ENCODE results near the gene PPP2R2D. TPM values are rescaled to one million over a fixed set of nuclear protein-coding genes. Genes with fewer than 3 reads are reported as not detected.

Gene PPP2R2D
- total RNA-seq, 1 experiment from 2014 or later: 33.2 TPM

DNA sequence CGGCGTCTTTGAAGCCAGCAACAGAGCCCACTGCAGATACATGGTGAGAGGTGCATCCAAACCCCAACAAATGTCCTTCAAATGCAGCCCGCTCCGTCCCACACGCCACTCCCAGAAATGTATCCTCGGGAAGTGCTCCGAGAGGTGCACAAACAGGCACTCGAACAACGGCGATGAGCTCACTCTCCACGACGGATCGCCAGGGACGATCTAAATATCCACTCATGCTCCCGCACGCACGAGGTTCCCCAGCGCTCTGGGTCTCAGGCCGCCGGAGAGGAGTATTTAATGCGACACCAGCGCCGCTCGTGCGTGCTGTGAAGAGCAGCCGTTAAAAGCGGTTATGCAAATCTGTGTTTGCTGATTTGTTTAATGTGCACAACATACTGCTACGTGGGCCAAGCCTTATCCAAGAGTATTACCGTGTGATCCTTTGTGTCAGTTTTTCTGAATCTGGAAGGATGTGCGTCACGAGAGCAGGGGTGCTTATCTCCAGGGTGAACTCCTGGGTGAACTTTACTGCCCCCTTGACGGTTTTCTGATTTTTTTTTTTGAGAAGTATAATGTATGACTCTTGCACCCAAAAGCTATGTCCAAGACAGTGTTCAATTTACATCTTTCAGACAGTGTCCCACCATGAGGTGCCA lies 48.5 kb upstream of the PPP2R2D start:
- H3K27ac Mint-ChIP-seq: no peak overlapping the region
- POLR2A ChIA-PET: no interaction called here
- H3K9me3 Mint-ChIP-seq: peaks cover 4% of the 10 kb centered on the region; the same call in 1 of the 2 replicates
- no peak for ATAC-seq
- CTCF ChIA-PET: interaction anchor here (1.2 to 2.2 kb wide), 2 partner anchors 8 to 11 kb away, joined by 7 to 8 read pairs; no protein-coding TSS in a partner anchor
- H3K27me3 Mint-ChIP-seq (ENCODE audit: low read depth): no peaks in the 10 kb centered on the region
- DNase-seq (ENCODE audit: low spot score): no peak
- H3K4me3 Mint-ChIP-seq: no peak overlapping the region
- no peaks in the 10 kb centered on the region for H3K36me3 Mint-ChIP-seq
- TF ChIP-seq, protein P1, sequence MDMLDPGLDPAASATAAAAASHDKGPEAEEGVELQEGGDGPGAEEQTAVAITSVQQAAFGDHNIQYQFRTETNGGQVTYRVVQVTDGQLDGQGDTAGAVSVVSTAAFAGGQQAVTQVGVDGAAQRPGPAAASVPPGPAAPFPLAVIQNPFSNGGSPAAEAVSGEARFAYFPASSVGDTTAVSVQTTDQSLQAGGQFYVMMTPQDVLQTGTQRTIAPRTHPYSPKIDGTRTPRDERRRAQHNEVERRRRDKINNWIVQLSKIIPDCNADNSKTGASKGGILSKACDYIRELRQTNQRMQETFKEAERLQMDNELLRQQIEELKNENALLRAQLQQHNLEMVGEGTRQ (CRISPR knock-in tag; IDR thresholded peaks at IDR 0.05): no peak
- TF ChIP-seq NR1H2 (CRISPR knock-in tag; IDR thresholded peaks at IDR 0.05) (no peak), ZNF219 (CRISPR knock-in tag; IDR thresholded peaks at IDR 0.05; ENCODE audit: borderline replicate concordance) (no peak), ZNF671 (CRISPR knock-in tag; IDR thresholded peaks at IDR 0.05) (no peak), ATF1 (CRISPR knock-in tag; IDR thresholded peaks at IDR 0.05) (no peak), CBFB (CRISPR knock-in tag; IDR thresholded peaks at IDR 0.05; ENCODE audit: low read depth) (no peak)
- TF ChIP-seq, protein P2, sequence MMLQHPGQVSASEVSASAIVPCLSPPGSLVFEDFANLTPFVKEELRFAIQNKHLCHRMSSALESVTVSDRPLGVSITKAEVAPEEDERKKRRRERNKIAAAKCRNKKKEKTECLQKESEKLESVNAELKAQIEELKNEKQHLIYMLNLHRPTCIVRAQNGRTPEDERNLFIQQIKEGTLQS (CRISPR knock-in tag; conservative IDR thresholded peaks at IDR 0.05): no peak
- H3K4me1 Mint-ChIP-seq: no peaks in the 10 kb centered on the region

DNA sequence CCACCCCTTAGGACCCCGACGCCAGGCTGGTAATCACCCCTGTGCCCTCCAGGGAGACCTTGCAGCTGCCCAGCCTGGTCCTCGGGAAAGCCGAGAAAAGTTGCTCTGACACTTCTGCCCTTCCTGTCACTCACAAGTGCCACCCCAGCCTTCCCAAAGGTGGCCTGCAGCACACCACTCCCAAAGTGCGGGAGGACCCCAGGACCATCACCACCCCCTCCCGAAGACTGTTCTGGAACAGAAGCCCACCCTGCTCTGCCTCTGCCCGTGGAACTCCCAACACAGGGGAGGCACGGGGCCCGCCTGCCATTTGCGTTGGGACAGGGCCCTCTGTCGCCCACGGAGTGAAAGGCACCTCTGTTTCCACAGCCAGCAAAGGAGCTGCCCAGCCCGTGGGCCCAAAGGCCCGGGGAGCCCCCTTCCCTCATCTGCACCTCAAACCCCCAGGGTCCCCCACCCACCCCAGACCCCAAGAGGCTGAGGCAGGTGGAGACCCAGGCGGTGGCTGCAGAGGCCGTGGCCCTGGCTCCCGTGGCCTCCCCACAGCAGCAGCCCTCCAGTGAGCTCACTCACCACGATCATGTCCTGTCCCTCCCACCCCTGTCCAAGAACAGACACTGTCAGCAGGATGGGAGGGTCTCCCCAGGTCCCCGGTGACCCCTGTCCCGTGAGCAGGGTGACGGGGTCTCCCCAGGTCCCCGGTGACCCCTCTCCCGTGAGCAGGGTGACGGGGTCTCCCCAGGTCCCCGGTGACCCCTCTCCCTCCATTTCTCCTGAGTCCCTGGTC lies 47.8 kb upstream of the PPP2R2D start:
- Mint-ChIP-seq H3K9me3 (peaks cover 4% of the 10 kb centered on the region; the same call in 1 of the 2 replicates), H3K27me3 (ENCODE audit: low read depth) (no peaks in the 10 kb centered on the region), H3K4me1 (no peaks in the 10 kb centered on the region), H3K36me3 (no peaks in the 10 kb centered on the region), H3K4me3 (no peak overlapping the region), H3K27ac (no peak overlapping the region)
- DNase-seq (ENCODE audit: low spot score): no peak
- CTCF ChIA-PET: interaction anchor here (0.7 to 2.2 kb wide), 4 partner anchors 8 to 166 kb away, joined by 3 to 8 read pairs (median 5); no protein-coding TSS in a partner anchor
- POLR2A ChIA-PET: no interaction called here
- no peak for ATAC-seq
- TF ChIP-seq, protein P3, sequence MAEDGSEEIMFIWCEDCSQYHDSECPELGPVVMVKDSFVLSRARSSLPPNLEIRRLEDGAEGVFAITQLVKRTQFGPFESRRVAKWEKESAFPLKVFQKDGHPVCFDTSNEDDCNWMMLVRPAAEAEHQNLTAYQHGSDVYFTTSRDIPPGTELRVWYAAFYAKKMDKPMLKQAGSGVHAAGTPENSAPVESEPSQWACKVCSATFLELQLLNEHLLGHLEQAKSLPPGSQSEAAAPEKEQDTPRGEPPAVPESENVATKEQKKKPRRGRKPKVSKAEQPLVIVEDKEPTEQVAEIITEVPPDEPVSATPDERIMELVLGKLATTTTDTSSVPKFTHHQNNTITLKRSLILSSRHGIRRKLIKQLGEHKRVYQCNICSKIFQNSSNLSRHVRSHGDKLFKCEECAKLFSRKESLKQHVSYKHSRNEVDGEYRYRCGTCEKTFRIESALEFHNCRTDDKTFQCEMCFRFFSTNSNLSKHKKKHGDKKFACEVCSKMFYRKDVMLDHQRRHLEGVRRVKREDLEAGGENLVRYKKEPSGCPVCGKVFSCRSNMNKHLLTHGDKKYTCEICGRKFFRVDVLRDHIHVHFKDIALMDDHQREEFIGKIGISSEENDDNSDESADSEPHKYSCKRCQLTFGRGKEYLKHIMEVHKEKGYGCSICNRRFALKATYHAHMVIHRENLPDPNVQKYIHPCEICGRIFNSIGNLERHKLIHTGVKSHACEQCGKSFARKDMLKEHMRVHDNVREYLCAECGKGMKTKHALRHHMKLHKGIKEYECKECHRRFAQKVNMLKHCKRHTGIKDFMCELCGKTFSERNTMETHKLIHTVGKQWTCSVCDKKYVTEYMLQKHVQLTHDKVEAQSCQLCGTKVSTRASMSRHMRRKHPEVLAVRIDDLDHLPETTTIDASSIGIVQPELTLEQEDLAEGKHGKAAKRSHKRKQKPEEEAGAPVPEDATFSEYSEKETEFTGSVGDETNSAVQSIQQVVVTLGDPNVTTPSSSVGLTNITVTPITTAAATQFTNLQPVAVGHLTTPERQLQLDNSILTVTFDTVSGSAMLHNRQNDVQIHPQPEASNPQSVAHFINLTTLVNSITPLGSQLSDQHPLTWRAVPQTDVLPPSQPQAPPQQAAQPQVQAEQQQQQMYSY (CRISPR knock-in tag; IDR thresholded peaks at IDR 0.05): no peak
- TF ChIP-seq, protein P4, sequence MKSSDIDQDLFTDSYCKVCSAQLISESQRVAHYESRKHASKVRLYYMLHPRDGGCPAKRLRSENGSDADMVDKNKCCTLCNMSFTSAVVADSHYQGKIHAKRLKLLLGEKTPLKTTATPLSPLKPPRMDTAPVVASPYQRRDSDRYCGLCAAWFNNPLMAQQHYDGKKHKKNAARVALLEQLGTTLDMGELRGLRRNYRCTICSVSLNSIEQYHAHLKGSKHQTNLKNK (CRISPR knock-in tag; IDR thresholded peaks at IDR 0.05): no peak
- TF ChIP-seq, protein P5, sequence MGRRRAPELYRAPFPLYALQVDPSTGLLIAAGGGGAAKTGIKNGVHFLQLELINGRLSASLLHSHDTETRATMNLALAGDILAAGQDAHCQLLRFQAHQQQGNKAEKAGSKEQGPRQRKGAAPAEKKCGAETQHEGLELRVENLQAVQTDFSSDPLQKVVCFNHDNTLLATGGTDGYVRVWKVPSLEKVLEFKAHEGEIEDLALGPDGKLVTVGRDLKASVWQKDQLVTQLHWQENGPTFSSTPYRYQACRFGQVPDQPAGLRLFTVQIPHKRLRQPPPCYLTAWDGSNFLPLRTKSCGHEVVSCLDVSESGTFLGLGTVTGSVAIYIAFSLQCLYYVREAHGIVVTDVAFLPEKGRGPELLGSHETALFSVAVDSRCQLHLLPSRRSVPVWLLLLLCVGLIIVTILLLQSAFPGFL (CRISPR knock-in tag; IDR thresholded peaks at IDR 0.05; ENCODE audit: borderline replicate concordance): no peak
- TF ChIP-seq, protein P6, sequence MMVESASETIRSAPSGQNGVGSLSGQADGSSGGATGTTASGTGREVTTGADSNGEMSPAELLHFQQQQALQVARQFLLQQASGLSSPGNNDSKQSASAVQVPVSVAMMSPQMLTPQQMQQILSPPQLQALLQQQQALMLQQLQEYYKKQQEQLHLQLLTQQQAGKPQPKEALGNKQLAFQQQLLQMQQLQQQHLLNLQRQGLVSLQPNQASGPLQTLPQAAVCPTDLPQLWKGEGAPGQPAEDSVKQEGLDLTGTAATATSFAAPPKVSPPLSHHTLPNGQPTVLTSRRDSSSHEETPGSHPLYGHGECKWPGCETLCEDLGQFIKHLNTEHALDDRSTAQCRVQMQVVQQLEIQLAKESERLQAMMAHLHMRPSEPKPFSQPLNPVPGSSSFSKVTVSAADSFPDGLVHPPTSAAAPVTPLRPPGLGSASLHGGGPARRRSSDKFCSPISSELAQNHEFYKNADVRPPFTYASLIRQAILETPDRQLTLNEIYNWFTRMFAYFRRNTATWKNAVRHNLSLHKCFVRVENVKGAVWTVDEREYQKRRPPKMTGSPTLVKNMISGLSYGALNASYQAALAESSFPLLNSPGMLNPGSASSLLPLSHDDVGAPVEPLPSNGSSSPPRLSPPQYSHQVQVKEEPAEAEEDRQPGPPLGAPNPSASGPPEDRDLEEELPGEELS (CRISPR knock-in tag; IDR thresholded peaks at IDR 0.05): no peak
- TF ChIP-seq, protein P7, sequence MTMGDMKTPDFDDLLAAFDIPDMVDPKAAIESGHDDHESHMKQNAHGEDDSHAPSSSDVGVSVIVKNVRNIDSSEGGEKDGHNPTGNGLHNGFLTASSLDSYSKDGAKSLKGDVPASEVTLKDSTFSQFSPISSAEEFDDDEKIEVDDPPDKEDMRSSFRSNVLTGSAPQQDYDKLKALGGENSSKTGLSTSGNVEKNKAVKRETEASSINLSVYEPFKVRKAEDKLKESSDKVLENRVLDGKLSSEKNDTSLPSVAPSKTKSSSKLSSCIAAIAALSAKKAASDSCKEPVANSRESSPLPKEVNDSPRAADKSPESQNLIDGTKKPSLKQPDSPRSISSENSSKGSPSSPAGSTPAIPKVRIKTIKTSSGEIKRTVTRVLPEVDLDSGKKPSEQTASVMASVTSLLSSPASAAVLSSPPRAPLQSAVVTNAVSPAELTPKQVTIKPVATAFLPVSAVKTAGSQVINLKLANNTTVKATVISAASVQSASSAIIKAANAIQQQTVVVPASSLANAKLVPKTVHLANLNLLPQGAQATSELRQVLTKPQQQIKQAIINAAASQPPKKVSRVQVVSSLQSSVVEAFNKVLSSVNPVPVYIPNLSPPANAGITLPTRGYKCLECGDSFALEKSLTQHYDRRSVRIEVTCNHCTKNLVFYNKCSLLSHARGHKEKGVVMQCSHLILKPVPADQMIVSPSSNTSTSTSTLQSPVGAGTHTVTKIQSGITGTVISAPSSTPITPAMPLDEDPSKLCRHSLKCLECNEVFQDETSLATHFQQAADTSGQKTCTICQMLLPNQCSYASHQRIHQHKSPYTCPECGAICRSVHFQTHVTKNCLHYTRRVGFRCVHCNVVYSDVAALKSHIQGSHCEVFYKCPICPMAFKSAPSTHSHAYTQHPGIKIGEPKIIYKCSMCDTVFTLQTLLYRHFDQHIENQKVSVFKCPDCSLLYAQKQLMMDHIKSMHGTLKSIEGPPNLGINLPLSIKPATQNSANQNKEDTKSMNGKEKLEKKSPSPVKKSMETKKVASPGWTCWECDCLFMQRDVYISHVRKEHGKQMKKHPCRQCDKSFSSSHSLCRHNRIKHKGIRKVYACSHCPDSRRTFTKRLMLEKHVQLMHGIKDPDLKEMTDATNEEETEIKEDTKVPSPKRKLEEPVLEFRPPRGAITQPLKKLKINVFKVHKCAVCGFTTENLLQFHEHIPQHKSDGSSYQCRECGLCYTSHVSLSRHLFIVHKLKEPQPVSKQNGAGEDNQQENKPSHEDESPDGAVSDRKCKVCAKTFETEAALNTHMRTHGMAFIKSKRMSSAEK (CRISPR knock-in tag; IDR thresholded peaks at IDR 0.05; ENCODE audit: borderline replicate concordance): no peak
- TF ChIP-seq, protein P8, sequence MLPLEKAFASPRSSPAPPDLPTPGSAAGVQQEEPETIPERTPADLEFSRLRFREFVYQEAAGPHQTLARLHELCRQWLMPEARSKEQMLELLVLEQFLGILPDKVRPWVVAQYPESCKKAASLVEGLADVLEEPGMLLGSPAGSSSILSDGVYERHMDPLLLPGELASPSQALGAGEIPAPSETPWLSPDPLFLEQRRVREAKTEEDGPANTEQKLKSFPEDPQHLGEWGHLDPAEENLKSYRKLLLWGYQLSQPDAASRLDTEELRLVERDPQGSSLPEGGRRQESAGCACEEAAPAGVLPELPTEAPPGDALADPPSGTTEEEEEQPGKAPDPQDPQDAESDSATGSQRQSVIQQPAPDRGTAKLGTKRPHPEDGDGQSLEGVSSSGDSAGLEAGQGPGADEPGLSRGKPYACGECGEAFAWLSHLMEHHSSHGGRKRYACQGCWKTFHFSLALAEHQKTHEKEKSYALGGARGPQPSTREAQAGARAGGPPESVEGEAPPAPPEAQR (CRISPR knock-in tag; IDR thresholded peaks at IDR 0.05): no peak
- TF ChIP-seq, protein P9, sequence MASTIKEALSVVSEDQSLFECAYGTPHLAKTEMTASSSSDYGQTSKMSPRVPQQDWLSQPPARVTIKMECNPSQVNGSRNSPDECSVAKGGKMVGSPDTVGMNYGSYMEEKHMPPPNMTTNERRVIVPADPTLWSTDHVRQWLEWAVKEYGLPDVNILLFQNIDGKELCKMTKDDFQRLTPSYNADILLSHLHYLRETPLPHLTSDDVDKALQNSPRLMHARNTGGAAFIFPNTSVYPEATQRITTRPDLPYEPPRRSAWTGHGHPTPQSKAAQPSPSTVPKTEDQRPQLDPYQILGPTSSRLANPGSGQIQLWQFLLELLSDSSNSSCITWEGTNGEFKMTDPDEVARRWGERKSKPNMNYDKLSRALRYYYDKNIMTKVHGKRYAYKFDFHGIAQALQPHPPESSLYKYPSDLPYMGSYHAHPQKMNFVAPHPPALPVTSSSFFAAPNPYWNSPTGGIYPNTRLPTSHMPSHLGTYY (CRISPR knock-in tag; IDR thresholded peaks at IDR 0.05): no peak
- TF ChIP-seq GTF2I (CRISPR knock-in tag; conservative IDR thresholded peaks at IDR 0.05) (no peak), OVOL2 (CRISPR knock-in tag; IDR thresholded peaks at IDR 0.05; ENCODE audit: borderline replicate concordance) (no peak)

Measured in WTC11 (cell line).